HepG2 (cell line): ENCODE results near the gene NOXO1. TPM values are rescaled to one million over a fixed set of nuclear protein-coding genes. Genes with fewer than 3 reads are reported as not detected.
A peak's percentile ranks its signal among the peaks of the same experiment; 100 is the strongest.

Experiments
- ATAC-seq: fragments of 200-7000 bp; cut with Tn5 transposase; 3 replicates; pipeline ENCODE4 v1.9.1; 2020; ENCODE audit warnings: mild to moderate bottlenecking, moderate library complexity
- BruUV-seq: library from RNA; stranded (reverse); fragments of 400-500 nt; replicated peaks from 2 replicates; lab custom pipeline; 2021; lab: Mats Ljungman, UMichigan
- CTCF ChIA-PET: fragments of 300-600 bp; formaldehyde crosslinking; extraction: SDS; loops from one replicate; lab custom pipeline; 2021; ENCODE audit warnings: low total read pairs, inconsistent platforms, low intra/inter-chr PET ratio; lab: Yijun Ruan, JAX
- POLR2A ChIA-PET: fragments of 350-600 bp; sonication (Branson Sonifier 250); formaldehyde crosslinking; loops from one replicate; lab custom pipeline; 2020; ENCODE audit warnings: antibody characterized with exemption, inconsistent platforms; lab: Yijun Ruan, JAX
- DNase-seq: peaks from one replicate; pipeline ENCODE4 v3.0.0-alpha.2; 2015; ENCODE audit warnings: low spot score
- FAIRE-seq: peaks from 3 replicates; lab custom pipeline; 2011; peaks lifted over from hg19 to GRCh38; lab: Jason Lieb, UNC
- H2AFZ ChIP-seq: one replicate; pipeline ENCODE4 v1.6.1; 2011; ENCODE audit warnings: low read length, inconsistent platforms
- H3K27ac ChIP-seq: fragments of 300-600 bp; 3 replicates; pipeline ENCODE4 v1.8.0; 2011; ENCODE audit warnings: mixed run types, mild to moderate bottlenecking, mixed read lengths, low read length, inconsistent platforms; ENCODE audit not compliant: insufficient read depth; ENCODE audit errors: extremely low read length
- H3K27me3 ChIP-seq, 2 experiments: fragments of 200-600 bp in 1 of 2; 2 replicates in 1 of 2; 3 replicates in 1 of 2; pipeline versions ENCODE4 v1.6.0 to v1.8.0; 2011; ENCODE audit warnings: low read length in 2 of 2, mild to moderate bottlenecking in 2 of 2, moderate library complexity in 2 of 2, inconsistent platforms in 1 of 2; ENCODE audit not compliant: insufficient read depth in 2 of 2, control insufficient read depth in 1 of 2
- H3K36me3 ChIP-seq, 2 experiments: fragments of 200-600 bp in 1 of 2; replicated peaks in 1 of 2; 2 replicates in 1 of 2; 3 replicates in 1 of 2; pipeline versions ENCODE4 v1.5.1 to v1.8.0; 2011; ENCODE audit warnings: low read length in 2 of 2, inconsistent platforms in 1 of 2; ENCODE audit not compliant: insufficient read depth in 2 of 2, control insufficient read depth in 1 of 2
- H3K4me1 ChIP-seq: 2 replicates; pipeline ENCODE4 v1.5.1; 2012; ENCODE audit warnings: low read length, inconsistent platforms; ENCODE audit not compliant: insufficient read depth
- H3K4me2 ChIP-seq: 2 replicates; pipeline ENCODE4 v1.6.0; 2011; ENCODE audit warnings: low read depth, low read length, inconsistent platforms
- H3K4me3 ChIP-seq, 3 experiments: fragments of 200-600 bp in 1 of 3; sonication (generic), shearing (Covaris generic) in 1 of 3; replicated peaks in 1 of 3; 2 replicates each; pipeline ENCODE4 v1.5.1; 2011 to 2016; ENCODE audit warnings: low read length in 3 of 3, inconsistent platforms in 2 of 3, low read depth in 2 of 3, mild to moderate bottlenecking in 2 of 3, control low read depth in 1 of 3, mixed read lengths in 1 of 3; ENCODE audit not compliant: insufficient read depth in 1 of 3
- H3K79me2 ChIP-seq: one replicate; pipeline ENCODE4 v1.6.1; 2011; ENCODE audit warnings: low read length, inconsistent platforms; ENCODE audit not compliant: insufficient read depth
- H3K9ac ChIP-seq: 2 replicates; pipeline ENCODE4 v1.6.0; 2011; ENCODE audit warnings: mild to moderate bottlenecking, low read depth, low read length, inconsistent platforms; ENCODE audit not compliant: insufficient read depth
- H3K9me3 ChIP-seq: 2 replicates; pipeline ENCODE4 v1.5.1; 2012; ENCODE audit warnings: mild to moderate bottlenecking, low read length
- H4K20me1 ChIP-seq: 2 replicates; pipeline ENCODE4 v1.6.0; 2011; ENCODE audit warnings: inconsistent platforms, mild to moderate bottlenecking, low read length, moderate library complexity; ENCODE audit not compliant: insufficient read depth
- AGO2 ChIP-seq: fragments of 200-400 bp; formaldehyde crosslinking; optimal IDR thresholded peaks from 2 replicates; pipeline ENCODE3; 2017; ENCODE audit warnings: mild to moderate bottlenecking, low read depth, low read length, moderate library complexity
- CEBPB ChIP-seq: IDR thresholded peaks from 2 replicates; pipeline ENCODE4 v1.6.1; 2011; ENCODE audit warnings: low read depth, low read length, improper control_type of control experiment, borderline replicate concordance
- CENPT ChIP-seq: sonication (generic); formaldehyde crosslinking; IDR thresholded peaks from 2 replicates; pipeline ENCODE4 v1.8.0; 2022; ENCODE audit warnings: low read depth, mild to moderate bottlenecking, moderate library complexity, missing genetic modification reagents
- EP300 ChIP-seq, 3 experiments: sonication (generic) in 1 of 3; formaldehyde crosslinking in 1 of 3; IDR thresholded peaks; 2 replicates each; pipeline versions ENCODE4 v1.5.1 to v1.6.1; 2011 to 2020; ENCODE audit warnings: low read depth in 2 of 3, low read length in 2 of 3, borderline replicate concordance in 1 of 3, improper control_type of control experiment in 1 of 3, mild to moderate bottlenecking in 1 of 3, missing genetic modification reagents in 1 of 3, moderate library complexity in 1 of 3
- IKZF4 ChIP-seq: sonication (generic); formaldehyde crosslinking; IDR thresholded peaks from 2 replicates; pipeline ENCODE4 v1.5.1; 2020; ENCODE audit warnings: borderline replicate concordance, mild to moderate bottlenecking, low read depth, missing genetic modification reagents; ENCODE audit errors: not compliant biosample characterization
- KDM2A ChIP-seq: sonication (generic); formaldehyde crosslinking; IDR thresholded peaks from 2 replicates; pipeline ENCODE4 v1.4.0; 2020; ENCODE audit warnings: low read depth, missing genetic modification reagents, borderline replicate concordance
- MTA3 ChIP-seq: sonication (generic); formaldehyde crosslinking; IDR thresholded peaks from 2 replicates; pipeline ENCODE4 v1.4.0; 2020; ENCODE audit warnings: missing genetic modification reagents
- MXD4 ChIP-seq: IDR thresholded peaks from 2 replicates; pipeline ENCODE4 v1.6.1; 2016; ENCODE audit warnings: mild to moderate bottlenecking, missing biosample characterization, missing genetic modification reagents
- NFIB ChIP-seq: sonication (generic); formaldehyde crosslinking; IDR thresholded peaks from 2 replicates; pipeline ENCODE4 v1.9.0; 2021; ENCODE audit warnings: missing genetic modification reagents, mild to moderate bottlenecking, borderline replicate concordance
- STAG1 ChIP-seq: sonication (generic); formaldehyde crosslinking; IDR thresholded peaks from 2 replicates; pipeline ENCODE4 v1.4.0; 2020; ENCODE audit warnings: missing genetic modification reagents
- ZNF230 ChIP-seq: sonication (generic); formaldehyde crosslinking; IDR thresholded peaks from 2 replicates; pipeline ENCODE4 v1.4.0; 2020; ENCODE audit warnings: mild to moderate bottlenecking, missing genetic modification reagents
- ZNF296 ChIP-seq: sonication (generic); formaldehyde crosslinking; conservative IDR thresholded peaks from 2 replicates; pipeline ENCODE4 v1.5.0; 2020; ENCODE audit warnings: mild to moderate bottlenecking, missing genetic modification reagents
- ZNF619 ChIP-seq: sonication (generic); formaldehyde crosslinking; IDR thresholded peaks from 2 replicates; pipeline ENCODE4 v1.4.0; 2020; ENCODE audit warnings: mild to moderate bottlenecking, missing genetic modification reagents
- ZNF737 ChIP-seq: sonication (generic); formaldehyde crosslinking; IDR thresholded peaks from 2 replicates; pipeline ENCODE4 v1.5.0; 2020; ENCODE audit warnings: missing genetic modification reagents, mild to moderate bottlenecking, borderline replicate concordance
- WGBS: methylation state at CpG from one replicate; pipeline ENCODE4 v1.1.6; 2017; ENCODE audit warnings: low lambda C conversion rate; 5-methylcytosine and 5-hydroxymethylcytosine counted together
- in situ Hi-C: cut with HindIII; loops from 2 replicates; pipeline ENCODE4 v1.10.0; 2017; ENCODE audit warnings: low pct_unique_long_range_greater_than_20kb; ENCODE audit not compliant: extremely low pct_ligation_motif_present
- intact Hi-C: fragments of 100-400 bp; cut with micrococcal nuclease; formaldehyde crosslinking; loops from one replicate; pipeline ENCODE4 v1.10.0; 2022; ENCODE audit not compliant: unreplicated experiment
- polyA plus RNA-seq, 8 experiments: library from polyadenylated mRNA; depleted of rRNA in 3 of 8; stranded (reverse) in 7 of 8; unstranded in 1 of 8; fragments of >200 nt; fragmentation: Illumina TruSeq in 4 of 8; extraction: Trizol in 4 of 8; gene quantifications; 2 replicates each; pipeline versions ENCODE4 v1.2.1 to v1.2.3, GENCODE V29; 2011 to 2016; ENCODE audit warnings: low read depth in 4 of 8, missing spikeins in 1 of 8, mixed read lengths in 1 of 8; ENCODE audit not compliant: insufficient read depth in 1 of 8
- total RNA-seq, 5 experiments: library from RNA; depleted of rRNA; stranded (reverse); fragments of >200 nt; fragmentation: Illumina TruSeq; extraction: Trizol; gene quantifications; 2 replicates each; pipeline ENCODE4 v1.2.3, GENCODE V29; 2016; ENCODE audit warnings: low read depth in 1 of 5
- TF ChIP-seq, protein P1 (sequence below): sonication (generic); formaldehyde crosslinking; IDR thresholded peaks from 2 replicates; pipeline ENCODE4 v1.5.1; 2020; ENCODE audit warnings: mild to moderate bottlenecking, missing genetic modification reagents, moderate library complexity
- TF ChIP-seq, protein P2 (sequence below), 2 experiments: sonication (generic) in 1 of 2; formaldehyde crosslinking in 1 of 2; IDR thresholded peaks; 2 replicates each; pipeline versions ENCODE4 v1.5.1 to v1.6.1; 2011 to 2020; ENCODE audit warnings: borderline replicate concordance in 1 of 2, low read depth in 1 of 2, low read length in 1 of 2, mild to moderate bottlenecking in 1 of 2, missing genetic modification reagents in 1 of 2, moderate library complexity in 1 of 2
- TF ChIP-seq, protein P3 (sequence below): fragments of 450-650 bp; IDR thresholded peaks from 2 replicates; pipeline ENCODE4 v1.6.1; 2017

Gene NOXO1
- total and polyA plus RNA-seq, 2 of the 13 experiments (the other 11 are each of a cell fraction or from before 2014, with no cell fraction given): 0.69 to 1.4 TPM

DNA sequence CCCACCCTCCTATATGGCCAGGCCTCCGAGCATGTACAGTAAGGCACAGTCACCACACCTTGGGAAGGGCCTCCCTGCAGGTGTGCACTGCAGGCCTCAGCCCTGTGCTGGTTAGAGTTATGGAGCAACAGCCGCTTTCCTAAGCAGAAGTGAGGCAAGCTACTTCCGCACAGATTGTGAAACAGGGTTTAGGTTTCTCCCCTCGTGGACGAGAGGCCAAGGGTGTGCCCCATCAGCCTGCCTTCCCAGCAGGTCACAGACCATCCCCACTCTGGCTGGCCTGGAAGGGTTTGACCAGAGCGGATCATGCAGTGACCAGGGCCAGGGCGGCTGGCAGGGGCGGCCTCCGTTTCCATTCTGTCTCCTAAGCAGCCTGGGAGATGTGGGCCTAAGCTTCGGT lies 43.0 kb downstream of the NOXO1 start:
- intact Hi-C loops: no loop called here
- POLR2A ChIA-PET: no interaction called here
- ATAC-seq: no peak
- TF ChIP-seq KDM2A (CRISPR knock-in tag): no peak
- no peak for TF ChIP-seq NFIB (CRISPR knock-in tag)
- TF ChIP-seq, protein P1, sequence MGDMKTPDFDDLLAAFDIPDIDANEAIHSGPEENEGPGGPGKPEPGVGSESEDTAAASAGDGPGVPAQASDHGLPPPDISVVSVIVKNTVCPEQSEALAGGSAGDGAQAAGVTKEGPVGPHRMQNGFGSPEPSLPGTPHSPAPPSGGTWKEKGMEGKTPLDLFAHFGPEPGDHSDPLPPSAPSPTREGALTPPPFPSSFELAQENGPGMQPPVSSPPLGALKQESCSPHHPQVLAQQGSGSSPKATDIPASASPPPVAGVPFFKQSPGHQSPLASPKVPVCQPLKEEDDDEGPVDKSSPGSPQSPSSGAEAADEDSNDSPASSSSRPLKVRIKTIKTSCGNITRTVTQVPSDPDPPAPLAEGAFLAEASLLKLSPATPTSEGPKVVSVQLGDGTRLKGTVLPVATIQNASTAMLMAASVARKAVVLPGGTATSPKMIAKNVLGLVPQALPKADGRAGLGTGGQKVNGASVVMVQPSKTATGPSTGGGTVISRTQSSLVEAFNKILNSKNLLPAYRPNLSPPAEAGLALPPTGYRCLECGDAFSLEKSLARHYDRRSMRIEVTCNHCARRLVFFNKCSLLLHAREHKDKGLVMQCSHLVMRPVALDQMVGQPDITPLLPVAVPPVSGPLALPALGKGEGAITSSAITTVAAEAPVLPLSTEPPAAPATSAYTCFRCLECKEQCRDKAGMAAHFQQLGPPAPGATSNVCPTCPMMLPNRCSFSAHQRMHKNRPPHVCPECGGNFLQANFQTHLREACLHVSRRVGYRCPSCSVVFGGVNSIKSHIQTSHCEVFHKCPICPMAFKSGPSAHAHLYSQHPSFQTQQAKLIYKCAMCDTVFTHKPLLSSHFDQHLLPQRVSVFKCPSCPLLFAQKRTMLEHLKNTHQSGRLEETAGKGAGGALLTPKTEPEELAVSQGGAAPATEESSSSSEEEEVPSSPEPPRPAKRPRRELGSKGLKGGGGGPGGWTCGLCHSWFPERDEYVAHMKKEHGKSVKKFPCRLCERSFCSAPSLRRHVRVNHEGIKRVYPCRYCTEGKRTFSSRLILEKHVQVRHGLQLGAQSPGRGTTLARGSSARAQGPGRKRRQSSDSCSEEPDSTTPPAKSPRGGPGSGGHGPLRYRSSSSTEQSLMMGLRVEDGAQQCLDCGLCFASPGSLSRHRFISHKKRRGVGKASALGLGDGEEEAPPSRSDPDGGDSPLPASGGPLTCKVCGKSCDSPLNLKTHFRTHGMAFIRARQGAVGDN (CRISPR knock-in tag): peak; percentile 30; the same call in 1 of the 2 replicates
- no peak for TF ChIP-seq STAG1 (CRISPR knock-in tag)
- no peak for TF ChIP-seq MTA3 (CRISPR knock-in tag)
- TF ChIP-seq EP300 (IDR thresholded peaks at IDR 0.05; ENCODE audit: low read depth in 2 of 2, low read length in 2 of 2): no peak
- TF ChIP-seq EP300 (CRISPR knock-in tag; IDR thresholded peaks at IDR 0.05; ENCODE audit: borderline replicate concordance): no peak
- no peak for TF ChIP-seq CENPT
- TF ChIP-seq ZNF230 (CRISPR knock-in tag): no peak
- TF ChIP-seq ZNF619 (CRISPR knock-in tag): no peak
- peak; percentile 72; the same call in 1 of the 2 replicates for TF ChIP-seq CEBPB
- TF ChIP-seq MXD4 (CRISPR knock-in tag): no peak
- TF ChIP-seq AGO2: peak; percentile 5
- TF ChIP-seq, protein P2, sequence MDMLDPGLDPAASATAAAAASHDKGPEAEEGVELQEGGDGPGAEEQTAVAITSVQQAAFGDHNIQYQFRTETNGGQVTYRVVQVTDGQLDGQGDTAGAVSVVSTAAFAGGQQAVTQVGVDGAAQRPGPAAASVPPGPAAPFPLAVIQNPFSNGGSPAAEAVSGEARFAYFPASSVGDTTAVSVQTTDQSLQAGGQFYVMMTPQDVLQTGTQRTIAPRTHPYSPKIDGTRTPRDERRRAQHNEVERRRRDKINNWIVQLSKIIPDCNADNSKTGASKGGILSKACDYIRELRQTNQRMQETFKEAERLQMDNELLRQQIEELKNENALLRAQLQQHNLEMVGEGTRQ (IDR thresholded peaks at IDR 0.05; ENCODE audit: low read depth, low read length): no peak
- TF ChIP-seq, protein P2 (CRISPR knock-in tag; IDR thresholded peaks at IDR 0.05; ENCODE audit: borderline replicate concordance): no peak
- no peak for TF ChIP-seq IKZF4 (CRISPR knock-in tag)
- TF ChIP-seq ZNF296 (CRISPR knock-in tag): no peak
- TF ChIP-seq, protein P3, sequence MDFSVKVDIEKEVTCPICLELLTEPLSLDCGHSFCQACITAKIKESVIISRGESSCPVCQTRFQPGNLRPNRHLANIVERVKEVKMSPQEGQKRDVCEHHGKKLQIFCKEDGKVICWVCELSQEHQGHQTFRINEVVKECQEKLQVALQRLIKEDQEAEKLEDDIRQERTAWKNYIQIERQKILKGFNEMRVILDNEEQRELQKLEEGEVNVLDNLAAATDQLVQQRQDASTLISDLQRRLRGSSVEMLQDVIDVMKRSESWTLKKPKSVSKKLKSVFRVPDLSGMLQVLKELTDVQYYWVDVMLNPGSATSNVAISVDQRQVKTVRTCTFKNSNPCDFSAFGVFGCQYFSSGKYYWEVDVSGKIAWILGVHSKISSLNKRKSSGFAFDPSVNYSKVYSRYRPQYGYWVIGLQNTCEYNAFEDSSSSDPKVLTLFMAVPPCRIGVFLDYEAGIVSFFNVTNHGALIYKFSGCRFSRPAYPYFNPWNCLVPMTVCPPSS: no peak
- no peak for TF ChIP-seq ZNF737 (CRISPR knock-in tag)

More for the DNA sequence above, 43.0 kb downstream of the NOXO1 start:
- peaks cover 26% of the 10 kb centered on the region for H3K79me2 ChIP-seq
- no peaks in the 10 kb centered on the region for H3K9me3 ChIP-seq
- DNase-seq (no peak), FAIRE-seq (no peak)
- no peak overlapping the region for H3K9ac ChIP-seq
- peaks cover 76% of the 10 kb centered on the region for H3K4me1 ChIP-seq
- CTCF ChIA-PET: no interaction called here
- peaks cover 7 to 24% of the 10 kb centered on the region in 2 experiments; a peak in 3 of 5 replicates for H3K36me3 ChIP-seq
- H3K4me3 ChIP-seq: no peak overlapping the region
- H3K27me3 ChIP-seq: no peaks in the 10 kb centered on the region
- in situ Hi-C loops: no loop called here
- 74% methylated on average over 8 of the region's 10 CpGs for WGBS
- H3K4me2 ChIP-seq: no peak overlapping the region
- BruUV-seq: no TSS peak
- H4K20me1 ChIP-seq: no peaks in the 10 kb centered on the region; the same call in 1 of the 2 replicates
- no peak overlapping the region for H2AFZ ChIP-seq
- H3K27ac ChIP-seq: peak overlapping the region; percentile 96
